GM18519 (cell line): ENCODE data around the gene TGFB2.
A peak's percentile ranks its signal among the peaks of the same experiment; 100 is the strongest.

Source experiments
- ATAC-seq: cut with Tn5 transposase; IDR thresholded peaks from one replicate; pipeline ENCODE4 v1.9.1; 2021; ENCODE audit warnings: mild to moderate bottlenecking, moderate library complexity; ENCODE audit not compliant: unreplicated experiment, low FRiP score

TGFB2 gene

DNA sequence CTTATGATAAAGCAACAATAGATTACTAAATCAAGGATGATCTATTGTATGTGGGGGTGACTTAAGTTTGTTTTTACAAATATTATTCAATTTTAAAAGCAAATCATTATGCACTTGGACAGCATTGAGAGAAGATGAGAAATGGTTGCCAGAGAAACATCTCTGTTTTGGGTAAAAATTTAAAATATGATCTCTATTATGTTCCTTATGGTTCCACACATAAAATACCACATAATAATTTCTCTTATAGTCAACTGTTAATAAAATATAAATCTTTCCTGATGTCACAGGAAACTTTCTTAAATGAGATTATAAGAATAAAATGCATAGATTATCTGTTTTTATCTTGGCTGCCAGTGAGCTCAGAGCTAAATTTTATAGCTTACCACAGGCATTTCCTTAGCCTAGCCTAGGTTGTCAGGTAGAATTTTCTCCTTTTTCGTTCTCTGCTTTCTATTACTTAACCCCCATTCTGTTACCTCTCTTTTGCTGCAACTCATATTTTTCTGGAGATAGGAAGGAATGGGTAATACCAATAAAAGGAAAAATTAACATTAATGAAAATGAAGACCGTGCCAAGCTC lies 109.7 kb downstream of the TGFB2 start:
- ATAC-seq = no peak

DNA sequence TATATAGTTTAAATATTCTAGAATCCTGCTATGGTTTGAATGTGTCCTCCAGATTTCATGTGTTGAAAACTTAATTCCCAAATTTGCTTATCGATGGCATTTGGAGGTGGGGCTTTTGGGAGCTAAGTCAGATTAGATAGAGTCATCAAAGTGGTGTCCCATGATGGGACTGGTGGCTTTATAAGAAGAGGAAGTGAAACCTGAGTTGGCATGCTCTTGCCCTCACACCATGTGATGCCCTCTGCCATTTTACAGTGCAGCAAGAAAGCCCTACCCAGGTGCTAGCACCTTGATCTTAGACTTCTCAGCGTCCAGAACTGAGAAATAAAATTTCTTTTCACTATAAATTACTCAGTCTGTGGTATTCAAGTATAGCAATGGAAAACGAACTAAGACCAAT lies 111.3 kb downstream of the TGFB2 start:
- no peak for ATAC-seq

DNA sequence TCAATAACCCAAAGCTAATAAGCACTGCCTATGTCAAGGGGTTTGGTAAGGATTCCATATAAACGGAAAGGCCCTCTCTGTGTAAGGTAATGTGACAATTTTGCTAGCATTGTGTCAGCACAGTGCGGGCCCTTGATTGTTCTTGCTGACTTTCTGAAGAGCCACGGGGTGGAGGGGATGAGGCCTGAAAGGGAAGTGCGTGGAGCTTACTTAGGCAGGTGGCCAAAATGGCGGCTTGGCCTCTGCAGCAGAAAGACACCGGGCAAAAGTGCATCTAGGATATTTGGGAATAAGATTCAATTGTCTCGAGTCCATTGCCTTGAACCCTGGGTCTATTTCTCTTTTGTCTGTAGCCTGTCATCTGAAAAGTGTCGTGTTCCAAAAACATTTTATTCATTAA lies 114.3 kb downstream of the TGFB2 start:
- ATAC-seq = no peak

DNA sequence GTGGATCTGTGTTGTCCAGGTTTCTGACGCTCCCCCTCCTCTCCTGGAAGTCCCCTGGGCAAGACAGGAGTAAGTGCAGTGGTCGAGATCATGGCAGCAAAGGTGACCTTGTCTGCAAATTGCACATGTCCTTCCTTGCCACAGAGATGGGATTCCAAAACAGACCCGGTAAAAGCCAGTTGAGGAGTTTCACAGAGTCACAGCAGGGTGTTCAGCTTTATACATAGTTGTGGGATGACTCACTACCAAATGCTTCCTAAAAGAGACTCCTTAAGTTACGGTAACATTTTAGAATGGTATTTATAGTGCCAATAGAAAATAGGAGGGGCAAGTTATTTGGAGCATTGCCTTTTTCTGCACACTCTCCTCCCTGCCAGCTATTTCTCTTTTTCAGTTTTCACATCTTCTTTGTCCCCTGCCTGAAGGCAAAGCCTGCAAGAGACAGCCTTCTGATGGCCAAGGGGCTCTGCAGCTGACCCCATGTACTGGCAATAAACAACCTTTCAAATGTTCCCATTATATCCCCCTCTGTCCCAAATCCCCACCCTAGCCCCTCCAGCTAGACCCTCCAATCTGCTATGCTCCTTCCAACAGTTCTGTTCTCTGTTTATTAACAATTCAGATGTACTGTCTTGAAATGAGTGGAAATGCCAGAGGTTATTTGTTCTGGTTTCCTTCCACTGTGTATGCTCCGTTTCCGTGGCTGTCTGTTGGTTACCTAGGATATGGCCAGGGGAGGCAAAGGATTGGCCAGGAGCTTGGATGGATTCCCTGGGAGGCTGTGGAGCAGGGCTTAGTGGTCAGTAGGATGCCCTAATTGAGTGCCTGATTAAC lies 115.0 kb downstream of the TGFB2 start:
- peak; percentile 91 for ATAC-seq

DNA sequence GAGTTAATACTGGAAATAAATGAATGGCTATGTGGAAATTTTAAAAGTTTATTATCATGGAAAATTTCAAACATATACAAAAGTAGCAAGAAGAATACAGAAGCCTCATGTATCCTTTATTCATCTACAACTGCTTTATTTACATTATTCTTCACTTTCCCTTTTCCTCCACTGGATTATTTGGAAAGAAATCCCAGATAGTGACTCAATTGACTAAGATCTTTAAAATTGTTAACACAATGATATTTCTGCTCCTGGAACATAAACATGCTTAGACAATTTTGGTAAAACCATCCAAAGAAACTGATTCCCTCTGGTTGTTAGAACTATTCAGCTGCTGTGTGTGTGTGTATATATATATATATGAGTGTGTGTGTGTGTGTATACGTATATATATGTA lies 116.2 kb downstream of the TGFB2 start:
- ATAC-seq = no peak

DNA sequence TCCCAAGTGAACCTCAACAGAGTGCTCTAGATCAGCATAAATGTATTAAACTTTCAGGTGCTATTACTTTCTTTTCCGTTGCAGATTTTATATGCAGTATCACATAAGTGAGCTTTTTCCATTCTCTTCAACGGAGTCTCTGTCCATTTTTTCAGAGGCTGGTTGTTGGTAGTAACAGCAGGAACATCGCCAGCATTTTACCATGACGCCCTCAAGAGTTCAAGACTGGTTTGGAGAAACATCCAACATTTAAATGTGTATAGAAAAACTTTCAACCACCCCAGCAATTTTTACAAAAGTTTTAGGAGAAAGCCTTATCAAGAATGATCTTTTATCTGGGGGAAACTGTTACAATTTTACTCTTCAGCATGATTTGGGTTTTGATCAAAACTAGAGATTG lies 117.0 kb downstream of the TGFB2 start:
- no peak for ATAC-seq

- no peak for ATAC-seq
Observed at GRCh38 chr1:218462587-218462986, 117.5 kb downstream of the TGFB2 start.

- ATAC-seq = no peak
Observed at GRCh38 chr1:218463194-218464156, 118.3 kb downstream of the TGFB2 start.

GRCh38 chr1:218464871-218465270 lies 119.7 kb downstream of the TGFB2 start:
- no peak for ATAC-seq

DNA sequence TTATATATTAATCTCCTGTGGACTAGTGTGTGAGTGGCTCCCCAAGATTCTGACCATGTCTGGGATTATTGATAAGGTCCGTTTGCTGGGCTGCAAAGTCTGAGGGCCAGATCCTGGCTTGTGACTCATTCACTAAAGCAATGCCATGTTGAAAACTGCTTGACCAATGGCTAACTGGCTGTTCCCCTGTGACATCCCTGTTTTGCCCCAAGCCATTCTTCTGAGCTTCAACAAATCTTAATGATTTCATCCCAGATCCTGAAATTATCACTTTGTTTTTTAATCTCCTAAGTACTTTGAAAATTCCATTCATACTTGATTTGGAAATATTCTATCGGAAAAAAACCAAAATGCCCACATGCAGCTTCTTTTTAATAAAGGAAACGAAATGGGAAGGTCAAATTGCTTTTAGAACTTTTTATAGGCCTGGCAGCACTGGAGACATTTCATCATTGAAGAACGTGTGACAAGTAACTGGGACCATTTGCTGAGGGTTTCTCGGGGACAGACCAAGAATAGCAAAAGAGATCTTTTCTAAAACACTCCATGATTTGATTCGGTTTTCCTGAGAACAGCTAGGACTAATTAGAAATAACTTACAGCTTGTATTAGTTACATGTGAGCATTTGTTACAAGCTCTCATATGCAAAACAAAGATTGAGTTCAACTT lies 121.3 kb downstream of the TGFB2 start:
- ATAC-seq = no peak

GRCh38 chr1:218467101-218468072 lies 122.3 kb downstream of the TGFB2 start:
- ATAC-seq = no peak

DNA sequence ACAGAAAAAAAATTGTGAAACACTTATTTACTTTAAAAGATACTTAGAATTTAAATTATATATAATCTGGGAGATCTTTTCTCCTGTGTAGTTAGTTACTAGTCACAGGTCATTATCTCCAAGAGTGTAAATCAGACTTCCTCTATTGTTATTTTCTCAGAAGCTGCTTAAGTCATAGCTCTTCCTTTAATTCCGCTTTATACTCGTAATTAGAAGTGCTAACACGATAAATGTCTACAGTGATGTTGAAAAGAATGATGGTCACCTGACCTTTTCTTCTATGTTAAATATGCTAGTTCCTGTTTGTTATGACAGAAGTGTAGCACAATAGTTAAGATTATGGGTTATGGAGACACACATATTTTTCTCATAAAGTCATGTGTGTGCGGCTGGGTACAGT lies 123.6 kb downstream of the TGFB2 start:
- ATAC-seq = no peak

DNA sequence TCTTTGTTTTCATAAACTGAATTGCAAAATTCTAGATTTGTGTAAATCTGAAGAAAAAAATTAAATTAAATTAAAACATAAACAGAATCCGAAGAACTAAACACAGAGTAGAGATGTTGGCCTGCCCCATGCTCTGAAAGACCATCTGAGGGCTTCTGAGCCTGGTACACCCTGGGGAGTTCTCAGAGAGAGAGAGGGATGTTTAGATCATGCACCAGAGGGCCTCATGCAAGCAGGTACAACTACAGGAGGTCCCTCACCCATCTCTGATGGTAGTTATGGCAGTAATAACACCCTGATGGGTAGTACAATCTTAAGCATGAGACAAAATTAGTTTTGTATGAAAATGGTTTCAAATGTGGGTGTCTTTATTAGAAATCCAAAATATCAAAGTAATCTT lies 127.7 kb downstream of the TGFB2 start:
- no peak for ATAC-seq

- peak; percentile 81 for ATAC-seq
Observed at GRCh38 chr1:218473522-218473921, 128.4 kb downstream of the TGFB2 start.

DNA sequence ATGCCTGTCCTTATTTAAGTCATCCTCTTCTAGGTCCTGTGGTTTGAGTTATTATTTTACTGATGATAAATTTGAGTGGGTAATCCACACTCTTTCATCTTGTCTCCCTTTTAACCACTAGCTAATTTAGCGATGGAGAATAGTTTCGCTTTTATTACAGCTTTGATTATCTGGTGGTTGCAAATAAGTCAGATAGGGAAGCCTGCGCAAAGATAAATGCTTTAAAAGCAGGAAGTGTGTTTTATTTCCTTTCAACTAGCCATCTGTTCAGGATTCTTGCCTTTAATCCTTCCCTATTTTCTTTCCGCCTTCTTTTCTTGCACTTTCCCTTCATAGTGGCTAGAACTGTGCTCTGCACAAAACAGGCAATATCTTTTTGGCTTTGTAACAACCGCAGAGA lies 129.0 kb downstream of the TGFB2 start:
- ATAC-seq = peak; percentile 3

DNA sequence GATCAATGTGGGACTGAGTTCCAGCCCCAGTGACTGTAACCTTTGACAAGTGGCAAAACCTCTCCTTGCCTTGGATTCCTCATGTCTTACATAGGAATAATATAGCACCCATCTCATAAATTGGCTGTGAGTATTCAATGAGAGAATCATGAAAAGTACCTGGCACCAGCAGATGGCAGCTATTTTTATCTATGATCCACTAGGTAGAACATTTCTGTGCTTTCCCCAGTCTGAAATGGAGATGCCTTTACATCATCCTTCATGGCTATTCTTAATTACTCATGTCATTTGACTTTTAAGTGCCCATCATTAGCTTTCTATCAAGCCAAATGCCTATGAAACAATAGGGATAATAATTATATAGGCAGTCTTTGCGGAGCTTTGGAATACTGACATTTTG lies 130.1 kb downstream of the TGFB2 start:
- ATAC-seq = no peak

GRCh38 chr1:218475699-218476098 lies 130.6 kb downstream of the TGFB2 start:
- no peak for ATAC-seq

DNA sequence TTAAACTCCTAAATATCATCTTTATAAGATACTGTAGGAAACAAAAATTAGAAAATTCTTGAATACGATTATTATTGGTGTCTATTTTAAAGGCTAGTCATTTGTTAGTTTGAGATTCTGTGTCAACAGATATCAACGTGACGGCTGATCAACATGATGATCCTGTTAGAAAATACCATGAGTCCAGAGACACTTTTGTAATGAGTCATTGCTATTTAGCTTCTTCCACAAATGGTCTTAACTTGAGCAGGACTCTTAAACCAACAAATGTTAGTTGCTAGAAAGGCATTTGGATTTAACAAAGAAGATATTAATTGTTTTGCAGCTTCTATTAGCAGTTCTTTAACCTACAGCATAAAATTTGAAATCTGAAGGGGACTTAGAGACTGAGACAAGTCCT lies 131.2 kb downstream of the TGFB2 start:
- ATAC-seq = peak; percentile 35

GRCh38 chr1:218478336-218478735 lies 133.2 kb downstream of the TGFB2 start:
- ATAC-seq = no peak
